ENCODE data around the gene ID1. TPM values are rescaled to one million over a fixed set of nuclear protein-coding genes. Genes with fewer than 3 reads are reported as not detected.
"Not testable (repeated sequence)": the region's sequence is repeated elsewhere in the genome, so short reads cannot be mapped to it uniquely, and the experiment has no call there.

Gene ID1
- total RNA-seq, 1 experiment from 2014 or later: 88.8 TPM

GRCh38 chr20:31617432-31618104, 12.5 kb downstream of the ID1 start (continued):
- TF ChIP-seq, protein P1, sequence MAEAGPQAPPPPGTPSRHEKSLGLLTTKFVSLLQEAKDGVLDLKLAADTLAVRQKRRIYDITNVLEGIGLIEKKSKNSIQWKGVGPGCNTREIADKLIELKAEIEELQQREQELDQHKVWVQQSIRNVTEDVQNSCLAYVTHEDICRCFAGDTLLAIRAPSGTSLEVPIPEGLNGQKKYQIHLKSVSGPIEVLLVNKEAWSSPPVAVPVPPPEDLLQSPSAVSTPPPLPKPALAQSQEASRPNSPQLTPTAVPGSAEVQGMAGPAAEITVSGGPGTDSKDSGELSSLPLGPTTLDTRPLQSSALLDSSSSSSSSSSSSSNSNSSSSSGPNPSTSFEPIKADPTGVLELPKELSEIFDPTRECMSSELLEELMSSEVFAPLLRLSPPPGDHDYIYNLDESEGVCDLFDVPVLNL (CRISPR knock-in tag; IDR thresholded peaks at IDR 0.05; ENCODE audit: borderline replicate concordance, low read depth): no peak
- TF ChIP-seq NR1H2 (CRISPR knock-in tag; IDR thresholded peaks at IDR 0.05) (no peak), JUN (CRISPR knock-in tag; IDR thresholded peaks at IDR 0.05) (no peak)

- ChIA-PET POLR2A (no interaction called here), CTCF (interaction anchor here (1.4 to 2.0 kb wide), 3 partner anchors 14 to 63 kb away, joined by 5 to 9 read pairs (median 8); no protein-coding TSS in a partner anchor)
- no peaks in the 10 kb centered on the region for H3K4me1 Mint-ChIP-seq
- H3K27ac Mint-ChIP-seq: no peak overlapping the region
- DNase-seq (ENCODE audit: low spot score): no peak
- H3K27me3 Mint-ChIP-seq (ENCODE audit: low read depth): peaks cover 31% of the 10 kb centered on the region
- no peak for TF ChIP-seq NFATC4 (CRISPR knock-in tag; IDR thresholded peaks at IDR 0.05)
- TF ChIP-seq GABPB1 (CRISPR knock-in tag; IDR thresholded peaks at IDR 0.05): no peak
- TF ChIP-seq KAT7 (CRISPR knock-in tag; IDR thresholded peaks at IDR 0.05; ENCODE audit: borderline replicate concordance): no peak
- no peak for TF ChIP-seq CREB1 (CRISPR knock-in tag; IDR thresholded peaks at IDR 0.05)
- no peak for TF ChIP-seq CBFB (CRISPR knock-in tag; IDR thresholded peaks at IDR 0.05; ENCODE audit: low read depth)
- TF ChIP-seq NR1H2 (CRISPR knock-in tag; IDR thresholded peaks at IDR 0.05): no peak
- H3K9me3 Mint-ChIP-seq: no peaks in the 10 kb centered on the region
- no peak overlapping the region for H3K4me3 Mint-ChIP-seq
- ATAC-seq: no peak
- no peaks in the 10 kb centered on the region for H3K36me3 Mint-ChIP-seq
Observed at GRCh38 chr20:31620246-31620645, 15.2 kb downstream of the ID1 start.

- CTCF ChIA-PET: interaction anchor here (0.9 to 2.1 kb wide), 3 partner anchors 10 to 53 kb away, joined by 3 to 6 read pairs (median 3); no protein-coding TSS in a partner anchor
- H3K9me3 Mint-ChIP-seq; H3K36me3 Mint-ChIP-seq; H3K27ac Mint-ChIP-seq; ATAC-seq; POLR2A ChIA-PET; H3K4me1 Mint-ChIP-seq; DNase-seq (ENCODE audit: low spot score); H3K4me3 Mint-ChIP-seq: not testable (repeated sequence)
- peaks cover 15% of the 10 kb centered on the region; the same call in 1 of the 2 replicates for H3K27me3 Mint-ChIP-seq (ENCODE audit: low read depth)
Observed at GRCh38 chr20:31623123-31623505, 18.0 kb downstream of the ID1 start.

DNA sequence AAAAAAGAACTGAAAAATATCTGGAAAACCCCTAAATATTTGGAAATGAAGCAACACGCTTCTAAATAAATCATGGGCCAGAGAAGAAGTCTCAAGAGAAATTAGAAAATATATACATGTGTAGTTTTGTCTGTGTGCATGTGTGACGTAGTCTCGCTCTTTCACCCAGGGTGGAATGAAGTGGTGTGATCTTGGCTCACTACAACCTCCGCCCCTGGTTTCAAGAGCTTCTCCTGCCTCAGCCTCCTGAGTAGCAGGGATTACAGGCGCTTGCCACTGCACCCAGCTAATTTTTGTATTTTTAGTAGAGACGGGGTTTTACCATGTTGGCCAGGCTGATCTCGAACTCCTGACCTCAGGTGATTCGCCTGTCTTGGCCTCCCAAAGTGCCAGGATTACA, 21.4 kb downstream of the ID1 start:
- POLR2A ChIA-PET: interaction anchor here (0.7 kb wide), 1 partner anchor 28 kb away, joined by 3 read pairs; no protein-coding TSS in a partner anchor
- CTCF ChIA-PET: interaction anchor here (0.7 to 3.2 kb wide), 5 partner anchors 14 to 95 kb away, joined by 3 to 30 read pairs (median 4); no protein-coding TSS in a partner anchor
- not testable (repeated sequence) for ATAC-seq; H3K4me3 Mint-ChIP-seq; H3K27me3 Mint-ChIP-seq (ENCODE audit: low read depth); H3K9me3 Mint-ChIP-seq; H3K27ac Mint-ChIP-seq; H3K36me3 Mint-ChIP-seq; DNase-seq (ENCODE audit: low spot score); H3K4me1 Mint-ChIP-seq

DNA sequence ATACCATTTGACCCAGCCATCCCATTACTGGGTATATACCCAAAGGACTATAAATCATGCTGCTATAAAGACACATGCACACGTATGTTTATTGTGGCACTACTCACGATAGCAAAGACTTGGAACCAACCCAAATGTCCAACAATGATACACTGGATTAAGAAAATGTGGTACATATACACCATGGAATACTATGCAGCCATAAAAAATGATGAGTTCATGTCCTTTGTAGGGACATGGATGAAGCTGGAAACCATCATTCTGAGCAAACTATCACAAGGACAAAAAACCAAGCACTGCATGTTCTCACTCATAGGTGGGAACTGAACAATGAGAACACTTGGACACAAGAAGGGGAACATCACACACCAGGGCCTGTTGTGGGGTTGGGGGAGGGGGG, 23.0 kb downstream of the ID1 start:
- POLR2A ChIA-PET; H3K27me3 Mint-ChIP-seq (ENCODE audit: low read depth); ATAC-seq; DNase-seq (ENCODE audit: low spot score); H3K36me3 Mint-ChIP-seq; CTCF ChIA-PET; H3K9me3 Mint-ChIP-seq; H3K4me3 Mint-ChIP-seq; H3K27ac Mint-ChIP-seq; H3K4me1 Mint-ChIP-seq: not testable (repeated sequence)

GRCh38 chr20:31630187-31630790, 25.2 kb downstream of the ID1 start:
- no peak overlapping the region for H3K4me3 Mint-ChIP-seq
- DNase-seq (ENCODE audit: low spot score) (no peak), ATAC-seq (no peak)
- no peaks in the 10 kb centered on the region for H3K4me1 Mint-ChIP-seq
- CTCF ChIA-PET: interaction anchor here (0.6 to 6.6 kb wide), 7 partner anchors 17 to 93 kb away, joined by 3 to 87 read pairs (median 4); no protein-coding TSS in a partner anchor
- no peaks in the 10 kb centered on the region for H3K36me3 Mint-ChIP-seq
- H3K27me3 Mint-ChIP-seq (ENCODE audit: low read depth): no peaks in the 10 kb centered on the region
- peaks cover 8% of the 10 kb centered on the region; the same call in 1 of the 2 replicates for H3K9me3 Mint-ChIP-seq
- POLR2A ChIA-PET: no interaction called here
- no peak overlapping the region for H3K27ac Mint-ChIP-seq
- TF ChIP-seq E2F5 (CRISPR knock-in tag; IDR thresholded peaks at IDR 0.05): no peak
- TF ChIP-seq TCF7 (CRISPR knock-in tag; IDR thresholded peaks at IDR 0.05; ENCODE audit: low read depth): no peak
- TF ChIP-seq GRHL2 (CRISPR knock-in tag; IDR thresholded peaks at IDR 0.05; ENCODE audit: insufficient replicate concordance, severe bottlenecking): no peak
- TF ChIP-seq, protein P2, sequence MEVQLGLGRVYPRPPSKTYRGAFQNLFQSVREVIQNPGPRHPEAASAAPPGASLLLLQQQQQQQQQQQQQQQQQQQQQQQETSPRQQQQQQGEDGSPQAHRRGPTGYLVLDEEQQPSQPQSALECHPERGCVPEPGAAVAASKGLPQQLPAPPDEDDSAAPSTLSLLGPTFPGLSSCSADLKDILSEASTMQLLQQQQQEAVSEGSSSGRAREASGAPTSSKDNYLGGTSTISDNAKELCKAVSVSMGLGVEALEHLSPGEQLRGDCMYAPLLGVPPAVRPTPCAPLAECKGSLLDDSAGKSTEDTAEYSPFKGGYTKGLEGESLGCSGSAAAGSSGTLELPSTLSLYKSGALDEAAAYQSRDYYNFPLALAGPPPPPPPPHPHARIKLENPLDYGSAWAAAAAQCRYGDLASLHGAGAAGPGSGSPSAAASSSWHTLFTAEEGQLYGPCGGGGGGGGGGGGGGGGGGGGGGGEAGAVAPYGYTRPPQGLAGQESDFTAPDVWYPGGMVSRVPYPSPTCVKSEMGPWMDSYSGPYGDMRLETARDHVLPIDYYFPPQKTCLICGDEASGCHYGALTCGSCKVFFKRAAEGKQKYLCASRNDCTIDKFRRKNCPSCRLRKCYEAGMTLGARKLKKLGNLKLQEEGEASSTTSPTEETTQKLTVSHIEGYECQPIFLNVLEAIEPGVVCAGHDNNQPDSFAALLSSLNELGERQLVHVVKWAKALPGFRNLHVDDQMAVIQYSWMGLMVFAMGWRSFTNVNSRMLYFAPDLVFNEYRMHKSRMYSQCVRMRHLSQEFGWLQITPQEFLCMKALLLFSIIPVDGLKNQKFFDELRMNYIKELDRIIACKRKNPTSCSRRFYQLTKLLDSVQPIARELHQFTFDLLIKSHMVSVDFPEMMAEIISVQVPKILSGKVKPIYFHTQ (CRISPR knock-in tag; IDR thresholded peaks at IDR 0.05): no peak
- TF ChIP-seq ZNF396 (CRISPR knock-in tag; IDR thresholded peaks at IDR 0.05; ENCODE audit: borderline replicate concordance): no peak
- no peak for TF ChIP-seq ZBTB21 (CRISPR knock-in tag; IDR thresholded peaks at IDR 0.05; ENCODE audit: borderline replicate concordance)
- TF ChIP-seq, protein P3, sequence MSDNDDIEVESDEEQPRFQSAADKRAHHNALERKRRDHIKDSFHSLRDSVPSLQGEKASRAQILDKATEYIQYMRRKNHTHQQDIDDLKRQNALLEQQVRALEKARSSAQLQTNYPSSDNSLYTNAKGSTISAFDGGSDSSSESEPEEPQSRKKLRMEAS (CRISPR knock-in tag; IDR thresholded peaks at IDR 0.05): no peak
- no peak for TF ChIP-seq ZNF512 (CRISPR knock-in tag; IDR thresholded peaks at IDR 0.05; ENCODE audit: borderline replicate concordance)

All from WTC11 (cell line).